Esophagus muscularis mucosa (tissue), 3 donors: ENCODE results near the gene BAIAP2L1.

Experiments used
- CTCF ChIP-seq, 3 experiments: fragments of 200-600 bp in 2 of 3; fragments of 450-650 bp in 1 of 3; sonication (generic) in 2 of 3; IDR thresholded peaks; one replicate each; pipeline ENCODE4 v1.5.1; 2017 to 2019; ENCODE audit warnings: antibody characterized with exemption in 3 of 3, mild to moderate bottlenecking in 2 of 3, moderate library complexity in 1 of 3
- POLR2A ChIP-seq: fragments of 450-650 bp; IDR thresholded peaks from one replicate; pipeline ENCODE4 v1.6.1; 2017; ENCODE audit warnings: antibody characterized with exemption, moderate library complexity, mild to moderate bottlenecking, low read depth
- POLR2AphosphoS5 ChIP-seq, 2 donors: sonication (generic); formaldehyde crosslinking; IDR thresholded peaks; one replicate each; pipeline ENCODE4 v1.6.1; 2017; ENCODE audit warnings: antibody characterized with exemption in 2 of 2

- no peak for TF ChIP-seq CTCF (IDR thresholded peaks at IDR 0.05)
- TF ChIP-seq POLR2AphosphoS5 (IDR thresholded peaks at IDR 0.05), result no peak
- no peak for TF ChIP-seq POLR2A
These were observed 135.0 kb downstream of the BAIAP2L1 start for GRCh38 chr7:98265841-98266271.
